GM11168 (cell line): ENCODE measurements around the gene HPD.

Experiments used
- in situ Hi-C: fragments of 300-500 bp; cut with MboI; formaldehyde crosslinking; loops from one replicate; pipeline ENCODE4 v1.12.0; 2022; ENCODE audit warnings: low sequenced_read_pairs; ENCODE audit not compliant: unreplicated experiment

The HPD gene

DNA sequence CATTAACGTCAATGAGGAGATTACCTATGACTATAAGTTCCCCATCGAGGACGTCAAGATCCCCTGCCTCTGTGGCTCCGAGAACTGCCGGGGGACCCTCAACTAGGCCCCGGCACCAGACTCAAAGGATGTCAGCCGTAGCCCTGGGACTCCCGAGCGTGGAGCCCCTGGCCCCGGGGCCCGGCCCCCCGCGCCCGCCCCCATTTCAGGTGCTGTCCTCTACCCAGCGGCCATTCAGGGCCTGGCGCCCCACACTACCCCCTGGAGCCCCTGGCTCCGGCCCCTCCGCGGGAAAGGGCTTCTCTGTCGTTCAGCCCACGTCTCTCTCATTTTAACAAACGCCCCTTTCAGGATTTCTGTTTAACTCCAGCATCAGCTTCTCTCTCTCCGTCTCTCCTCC is 28.5 kb downstream of the HPD start:
- in situ Hi-C loops, result no loop called here

- in situ Hi-C loops, result no loop called here
Observed at GRCh38 chr12:121829250-121829918, 29.3 kb downstream of the HPD start.

GRCh38 chr12:121828826-121829225 is 29.8 kb downstream of the HPD start:
- in situ Hi-C loops, result no loop called here

GRCh38 chr12:121828306-121828705 is 30.4 kb downstream of the HPD start:
- in situ Hi-C loops, result no loop called here

DNA sequence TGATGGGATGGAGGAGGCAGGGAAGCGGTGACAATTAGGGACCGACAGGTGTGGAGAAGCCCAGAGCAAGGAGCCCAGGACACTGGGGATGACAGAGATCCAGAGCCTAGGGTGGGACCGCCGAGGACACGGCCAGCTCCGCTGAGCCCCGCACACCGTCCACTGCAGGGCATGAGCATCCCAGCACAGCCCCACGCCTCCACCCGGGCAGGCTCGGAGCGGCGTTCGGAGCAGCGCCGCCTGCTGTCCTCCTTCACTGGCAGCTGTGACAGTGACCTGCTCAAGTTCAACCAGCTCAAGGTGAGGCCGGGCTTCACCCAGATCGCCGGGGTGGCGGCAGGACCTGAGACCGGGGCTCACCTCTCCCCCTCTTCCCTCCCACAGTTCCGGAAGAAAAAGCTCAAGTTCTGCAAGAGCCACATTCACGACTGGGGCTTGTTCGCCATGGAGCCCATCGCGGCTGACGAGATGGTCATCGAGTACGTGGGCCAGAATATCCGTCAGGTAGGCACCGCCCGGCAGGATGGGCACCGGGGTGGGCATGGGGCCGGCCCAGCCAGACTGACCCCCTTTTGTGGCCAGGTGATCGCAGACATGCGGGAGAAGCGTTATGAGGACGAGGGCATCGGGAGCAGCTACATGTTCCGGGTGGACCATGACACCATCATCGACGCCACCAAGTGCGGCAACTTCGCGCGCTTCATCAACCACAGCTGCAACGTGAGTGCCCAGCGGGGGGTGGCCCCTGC is 31.1 kb downstream of the HPD start:
- in situ Hi-C loops, result no loop called here

DNA sequence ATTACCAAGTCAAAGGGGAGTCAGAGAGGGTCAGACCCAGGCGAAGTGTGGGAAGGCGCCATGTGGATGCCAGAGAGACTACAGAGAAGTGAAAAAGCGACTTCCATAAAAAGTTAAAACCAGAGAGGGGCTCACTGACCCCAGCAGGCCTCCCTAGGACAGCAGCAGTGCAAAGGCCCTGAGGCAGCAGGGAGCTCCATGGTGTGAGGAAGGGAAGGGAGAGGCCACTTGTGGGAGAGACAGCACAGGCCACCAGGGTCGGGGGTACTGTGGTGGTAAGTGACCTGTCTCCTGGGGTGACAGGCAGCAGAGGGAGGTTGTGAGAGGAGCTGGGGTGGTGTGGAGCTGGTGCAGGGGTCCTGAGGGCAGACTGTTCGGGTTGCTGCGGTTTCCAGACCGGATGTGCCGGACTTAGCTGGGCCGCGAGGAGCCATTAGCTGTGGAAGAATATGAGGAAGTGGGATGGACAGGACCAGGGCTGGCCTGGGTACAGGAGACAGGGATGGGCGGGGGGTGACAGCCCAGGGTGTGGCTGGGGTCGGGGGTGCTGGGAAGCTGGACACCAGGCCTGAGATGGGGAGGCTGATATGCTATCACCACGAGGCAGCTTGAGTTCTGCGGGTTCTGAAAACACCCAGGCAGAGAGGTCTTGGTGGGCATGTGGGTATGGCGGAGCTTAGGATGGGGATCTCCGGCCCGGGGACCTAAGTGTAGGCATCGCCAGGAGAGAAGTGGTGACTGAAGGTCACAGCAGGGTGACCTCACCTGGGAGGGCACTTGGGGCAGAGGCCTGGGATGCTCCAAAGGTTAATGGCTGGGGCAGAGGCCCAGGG is 32.1 kb downstream of the HPD start:
- in situ Hi-C loops, result no loop called here

DNA sequence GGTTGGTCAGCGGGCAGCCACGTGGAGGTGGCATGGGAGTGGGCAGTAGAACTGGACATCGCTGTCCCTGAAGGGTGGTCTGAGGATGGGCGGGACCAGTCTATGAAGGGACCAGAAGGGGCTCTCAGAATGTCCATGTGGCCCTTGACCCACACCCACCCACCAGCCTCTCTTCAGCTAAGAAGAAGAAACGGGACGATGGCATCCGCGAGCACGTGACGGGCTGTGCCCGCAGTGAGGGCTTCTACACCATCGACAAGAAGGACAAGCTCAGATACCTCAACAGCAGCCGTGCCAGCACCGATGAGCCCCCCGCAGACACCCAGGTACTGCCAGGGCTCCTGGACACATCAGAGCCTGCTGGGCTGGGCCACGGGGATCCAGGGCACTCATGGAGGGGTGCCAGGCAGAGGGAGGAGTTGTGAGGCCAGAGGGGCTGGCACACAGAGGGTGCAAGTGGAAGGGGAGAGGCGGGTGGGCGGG is 33.6 kb downstream of the HPD start:
- in situ Hi-C loops, result no loop called here

DNA sequence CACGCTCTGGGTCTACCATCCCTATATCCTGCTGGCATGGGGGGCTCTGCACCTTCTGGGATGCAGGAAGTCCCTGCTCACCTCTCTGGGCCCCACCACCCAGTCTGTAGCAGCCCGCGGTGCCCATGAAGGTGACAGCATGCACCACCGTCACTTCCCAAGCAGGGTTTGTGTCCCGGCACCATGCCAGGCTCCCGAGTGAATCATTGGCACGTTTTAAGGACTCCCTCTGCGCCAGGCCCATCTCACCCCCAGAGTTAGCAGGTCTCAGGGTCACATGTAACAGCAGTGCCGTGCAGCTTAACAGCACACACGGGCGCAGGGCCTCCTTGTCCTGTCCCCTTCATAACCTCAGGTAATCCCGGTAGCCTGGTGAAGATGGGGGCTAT is 34.9 kb downstream of the HPD start:
- in situ Hi-C loops, result no loop called here

- in situ Hi-C loops, result no loop called here
Observed at GRCh38 chr12:121823101-121823726, 35.4 kb downstream of the HPD start.

GRCh38 chr12:121822393-121823100 is 36.1 kb downstream of the HPD start:
- in situ Hi-C loops, result no loop called here

- in situ Hi-C loops, result no loop called here
Observed at GRCh38 chr12:121820056-121820455, 38.6 kb downstream of the HPD start.

GRCh38 chr12:121819212-121819949 is 39.3 kb downstream of the HPD start:
- in situ Hi-C loops, result no loop called here

DNA sequence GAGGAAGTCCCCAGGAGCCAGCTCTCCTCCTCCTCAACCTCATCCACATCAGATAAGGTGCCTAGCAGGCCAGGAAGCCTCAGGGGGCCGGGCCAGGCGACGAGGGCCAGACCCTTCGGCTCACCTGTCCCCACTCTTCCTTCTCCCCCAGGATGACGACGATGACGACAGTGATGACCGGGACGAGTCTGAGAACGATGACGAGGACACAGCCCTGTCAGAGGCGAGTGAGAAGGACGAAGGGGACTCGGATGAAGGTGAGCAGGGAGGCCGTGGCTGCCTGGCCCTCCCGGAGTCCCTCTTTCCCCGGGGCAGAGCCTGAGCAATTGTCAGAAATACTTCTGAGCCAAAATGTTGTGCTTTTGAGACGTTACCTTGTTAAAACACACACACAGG is 41.0 kb downstream of the HPD start:
- in situ Hi-C loops, result no loop called here

DNA sequence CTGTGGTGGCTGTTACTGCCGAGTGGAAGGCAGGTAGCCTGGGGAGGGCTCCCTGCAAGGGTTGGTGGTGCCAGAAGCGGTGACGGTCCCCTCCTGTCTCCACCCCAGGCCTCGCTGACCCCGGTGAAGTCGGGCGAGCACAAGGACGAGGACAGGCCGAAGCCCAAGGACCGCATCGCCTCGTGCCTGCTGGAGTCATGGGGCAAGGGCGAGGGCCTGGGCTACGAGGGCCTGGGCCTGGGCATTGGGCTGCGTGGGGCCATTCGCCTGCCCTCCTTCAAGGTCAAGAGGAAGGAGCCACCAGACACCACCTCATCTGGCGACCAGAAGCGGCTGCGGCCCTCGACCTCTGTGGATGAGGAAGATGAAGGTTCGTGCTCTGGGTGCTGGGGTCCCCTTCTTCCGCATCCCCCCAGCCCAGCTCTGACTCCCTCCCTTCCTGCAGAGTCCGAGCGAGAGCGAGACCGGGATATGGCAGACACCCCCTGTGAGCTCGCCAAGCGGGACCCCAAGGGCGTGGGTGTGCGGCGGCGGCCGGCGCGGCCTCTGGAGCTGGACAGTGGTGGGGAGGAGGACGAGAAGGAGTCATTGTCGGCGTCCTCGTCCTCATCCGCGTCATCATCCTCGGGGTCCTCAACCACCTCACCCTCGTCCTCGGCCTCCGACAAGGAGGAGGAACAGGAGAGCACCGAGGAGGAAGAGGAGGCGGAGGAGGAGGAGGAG is 41.6 kb downstream of the HPD start:
- in situ Hi-C loops, result no loop called here

- in situ Hi-C loops, result no loop called here
Observed at GRCh38 chr12:121815263-121815662, 43.4 kb downstream of the HPD start.

DNA sequence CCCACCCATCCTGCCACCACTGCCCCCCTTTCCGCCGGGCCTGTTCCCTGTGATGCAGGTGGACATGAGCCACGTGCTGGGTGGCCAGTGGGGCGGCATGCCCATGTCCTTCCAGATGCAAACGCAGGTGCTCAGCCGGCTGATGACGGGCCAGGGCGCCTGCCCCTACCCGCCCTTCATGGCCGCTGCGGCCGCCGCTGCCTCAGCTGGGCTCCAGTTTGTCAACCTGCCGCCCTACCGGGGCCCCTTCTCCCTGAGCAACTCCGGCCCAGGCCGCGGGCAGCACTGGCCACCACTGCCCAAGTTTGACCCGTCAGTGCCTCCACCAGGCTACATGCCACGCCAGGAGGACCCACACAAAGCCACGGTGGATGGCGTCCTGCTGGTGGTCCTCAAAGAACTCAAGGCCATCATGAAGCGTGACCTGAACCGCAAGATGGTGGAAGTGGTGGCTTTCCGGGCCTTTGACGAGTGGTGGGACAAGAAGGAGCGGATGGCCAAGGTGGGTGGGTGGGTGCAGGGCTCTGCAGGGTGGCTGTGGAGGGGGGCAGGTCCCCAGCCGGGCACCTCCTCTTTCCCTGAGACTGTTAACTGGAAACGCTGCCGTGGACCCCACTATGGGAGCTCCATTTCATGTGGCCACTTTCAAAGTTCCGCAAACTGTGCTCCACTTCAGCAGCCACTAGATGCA is 44.1 kb downstream of the HPD start:
- in situ Hi-C loops, result no loop called here

- in situ Hi-C loops, result no loop called here
Observed at GRCh38 chr12:121813951-121814350, 44.7 kb downstream of the HPD start.
